IPS-18a (cell line): ENCODE data around the gene WDTC1.

Experiments used
- H3K27ac ChIP-seq: one replicate; pipeline ENCODE4 v1.5.1; 2013; ENCODE audit warnings: low read length
- H3K27me3 ChIP-seq: one replicate; pipeline ENCODE4 v1.6.1; 2013; ENCODE audit warnings: mild to moderate bottlenecking, low read length; ENCODE audit not compliant: control insufficient read depth, insufficient read depth
- H3K36me3 ChIP-seq: one replicate; pipeline ENCODE4 v1.6.1; 2013; ENCODE audit warnings: low read depth, low read length; ENCODE audit not compliant: control insufficient read depth
- H3K4me1 ChIP-seq: one replicate; pipeline ENCODE4 v1.6.1; 2013; ENCODE audit warnings: low read depth, low read length; ENCODE audit not compliant: control insufficient read depth
- H3K4me3 ChIP-seq: one replicate; pipeline ENCODE4 v1.5.1; 2013; ENCODE audit warnings: low read length
- H3K9ac ChIP-seq: one replicate; pipeline ENCODE4 v1.6.1; 2013; ENCODE audit warnings: mild to moderate bottlenecking, low read length, moderate library complexity
- H3K9me3 ChIP-seq: one replicate; pipeline ENCODE4 v1.6.1; 2013; ENCODE audit warnings: low read depth, low read length; ENCODE audit not compliant: control insufficient read depth

WDTC1 gene

GRCh38 chr1:27306071-27306470 lies 71.6 kb downstream of the WDTC1 start:
- Histone ChIP-seq H3K27me3 (no peaks in the 10 kb centered on the region), H3K4me1 (peaks cover 33% of the 10 kb centered on the region), H3K9me3 (no peaks in the 10 kb centered on the region), H3K27ac (no peak overlapping the region), H3K9ac (no peak overlapping the region), H3K36me3 (no peaks in the 10 kb centered on the region), H3K4me3 (no peak overlapping the region)

GRCh38 chr1:27306892-27307761 lies 72.7 kb downstream of the WDTC1 start:
- H3K4me3 ChIP-seq, result no peak overlapping the region
- H3K9me3 ChIP-seq, result no peaks in the 10 kb centered on the region
- H3K36me3 ChIP-seq, result no peaks in the 10 kb centered on the region
- H3K4me1 ChIP-seq, result peaks cover 23% of the 10 kb centered on the region
- H3K9ac ChIP-seq, result no peak overlapping the region
- H3K27me3 ChIP-seq, result no peaks in the 10 kb centered on the region
- peak overlapping the region; percentile 63 for H3K27ac ChIP-seq

GRCh38 chr1:27307874-27308598 lies 73.6 kb downstream of the WDTC1 start:
- H3K27ac ChIP-seq, result peak overlapping the region; percentile 63
- no peaks in the 10 kb centered on the region for H3K36me3 ChIP-seq
- H3K4me1 ChIP-seq, result peaks cover 21% of the 10 kb centered on the region
- H3K4me3 ChIP-seq, result no peak overlapping the region
- no peak overlapping the region for H3K9ac ChIP-seq
- no peaks in the 10 kb centered on the region for H3K9me3 ChIP-seq
- H3K27me3 ChIP-seq, result no peaks in the 10 kb centered on the region

- Histone ChIP-seq H3K9ac (no peak overlapping the region), H3K27ac (no peak overlapping the region), H3K4me3 (no peak overlapping the region), H3K36me3 (no peaks in the 10 kb centered on the region), H3K9me3 (no peaks in the 10 kb centered on the region), H3K27me3 (no peaks in the 10 kb centered on the region), H3K4me1 (no peaks in the 10 kb centered on the region)
These were observed 79.7 kb downstream of the WDTC1 start for GRCh38 chr1:27314169-27314568.

- Histone ChIP-seq H3K9ac (no peak overlapping the region), H3K27ac (no peak overlapping the region), H3K9me3 (no peaks in the 10 kb centered on the region), H3K36me3 (no peaks in the 10 kb centered on the region), H3K4me1 (no peaks in the 10 kb centered on the region), H3K4me3 (no peak overlapping the region), H3K27me3 (no peaks in the 10 kb centered on the region)
These were observed 80.3 kb downstream of the WDTC1 start for GRCh38 chr1:27314737-27315136.

GRCh38 chr1:27316860-27317259 lies 82.4 kb downstream of the WDTC1 start:
- no peak overlapping the region for H3K4me3 ChIP-seq
- H3K36me3 ChIP-seq, result no peaks in the 10 kb centered on the region
- H3K9ac ChIP-seq, result no peak overlapping the region
- no peak overlapping the region for H3K27ac ChIP-seq
- H3K4me1 ChIP-seq, result no peaks in the 10 kb centered on the region
- H3K9me3 ChIP-seq, result no peaks in the 10 kb centered on the region
- no peaks in the 10 kb centered on the region for H3K27me3 ChIP-seq

- Histone ChIP-seq H3K27ac (no peak overlapping the region), H3K4me1 (no peaks in the 10 kb centered on the region), H3K36me3 (no peaks in the 10 kb centered on the region), H3K9me3 (no peaks in the 10 kb centered on the region), H3K27me3 (no peaks in the 10 kb centered on the region), H3K4me3 (no peak overlapping the region), H3K9ac (no peak overlapping the region)
These were observed 83.7 kb downstream of the WDTC1 start for GRCh38 chr1:27318136-27318535.

GRCh38 chr1:27318596-27318995 lies 84.2 kb downstream of the WDTC1 start:
- H3K27ac ChIP-seq, result no peak overlapping the region
- H3K4me1 ChIP-seq, result no peaks in the 10 kb centered on the region
- no peaks in the 10 kb centered on the region for H3K27me3 ChIP-seq
- no peaks in the 10 kb centered on the region for H3K36me3 ChIP-seq
- no peak overlapping the region for H3K9ac ChIP-seq
- no peaks in the 10 kb centered on the region for H3K9me3 ChIP-seq
- H3K4me3 ChIP-seq, result no peak overlapping the region

- H3K4me1 ChIP-seq, result no peaks in the 10 kb centered on the region
- H3K27ac ChIP-seq, result peak within 1 kb of the TSS; percentile 91
- H3K9me3 ChIP-seq, result no peaks in the 10 kb centered on the region
- H3K4me3 ChIP-seq, result peak within 1 kb of the TSS; percentile 99
- H3K27me3 ChIP-seq, result no peaks in the 10 kb centered on the region
- peak within 1 kb of the TSS; percentile 96 for H3K9ac ChIP-seq
- H3K36me3 ChIP-seq, result peaks cover 23% of the 10 kb centered on the region
These were observed 87.6 kb downstream of the WDTC1 start, which contains the start of gene TMEM222 for GRCh38 chr1:27321813-27322568. Gene TMEM222, plus strand, starts transcription at chr1:27322163. Its CDS starts 35 bp downstream, at chr1:27322198.

- no peaks in the 10 kb centered on the region for H3K27me3 ChIP-seq
- peak overlapping the region; percentile 91 for H3K27ac ChIP-seq
- H3K36me3 ChIP-seq, result peaks cover 24% of the 10 kb centered on the region
- no peaks in the 10 kb centered on the region for H3K9me3 ChIP-seq
- H3K9ac ChIP-seq, result peak overlapping the region; percentile 96
- peak overlapping the region; percentile 99 for H3K4me3 ChIP-seq
- H3K4me1 ChIP-seq, result no peaks in the 10 kb centered on the region
These were observed 88.3 kb downstream of the WDTC1 start for GRCh38 chr1:27322569-27323240.

GRCh38 chr1:27325286-27325685 lies 90.9 kb downstream of the WDTC1 start:
- H3K4me3 ChIP-seq, result no peak overlapping the region
- peaks cover 24% of the 10 kb centered on the region for H3K36me3 ChIP-seq
- H3K27ac ChIP-seq, result no peak overlapping the region
- no peaks in the 10 kb centered on the region for H3K4me1 ChIP-seq
- no peaks in the 10 kb centered on the region for H3K27me3 ChIP-seq
- no peaks in the 10 kb centered on the region for H3K9me3 ChIP-seq
- no peak overlapping the region for H3K9ac ChIP-seq
